Activated CD8-positive, alpha-beta memory T cell treated with anti-CD3 and anti-CD28 coated beads for 36 hours (primary cell): ENCODE data around the gene PGGHG. TPM values are rescaled to one million over a fixed set of nuclear protein-coding genes. Genes with fewer than 3 reads are reported as not detected.
"Not testable (repeated sequence)": the region's sequence is repeated elsewhere in the genome, so short reads cannot be mapped to it uniquely, and the experiment has no call there.

ENCODE experiments used
- CTCF ChIA-PET: fragments of 350-600 bp; sonication (Branson Sonifier 250); formaldehyde crosslinking; loops from one replicate; lab custom pipeline; 2021; ENCODE audit warnings: antibody characterized with exemption; lab: Charles Lee
- POLR2A ChIA-PET: fragments of 350-600 bp; sonication (Branson Sonifier 250); formaldehyde crosslinking; loops from one replicate; lab custom pipeline; 2021; ENCODE audit warnings: antibody characterized with exemption; lab: Charles Lee
- total RNA-seq, 2 experiments: library from RNA; stranded (reverse); gene quantifications; one replicate each; pipeline ENCODE4 v1.2.3, GENCODE V29; 2021

Gene PGGHG
- total RNA-seq, 2 experiments from 2014 or later = 84.3 to 85.2 TPM

GRCh38 chr11:315516-315994, 26.6 kb downstream of the PGGHG start:
- ChIA-PET CTCF (interaction anchor here (1.2 to 2.9 kb wide), 4 partner anchors 10 to 133 kb away, joined by 3 to 11 read pairs (median 7); partner anchors contain the start of gene PSMD13), POLR2A (interaction anchor here (0.9 to 2.5 kb wide), 3 partner anchors 12 to 108 kb away, joined by 3 to 11 read pairs (median 6); partner anchors contain the start of genes BET1L and RIC8A)

DNA sequence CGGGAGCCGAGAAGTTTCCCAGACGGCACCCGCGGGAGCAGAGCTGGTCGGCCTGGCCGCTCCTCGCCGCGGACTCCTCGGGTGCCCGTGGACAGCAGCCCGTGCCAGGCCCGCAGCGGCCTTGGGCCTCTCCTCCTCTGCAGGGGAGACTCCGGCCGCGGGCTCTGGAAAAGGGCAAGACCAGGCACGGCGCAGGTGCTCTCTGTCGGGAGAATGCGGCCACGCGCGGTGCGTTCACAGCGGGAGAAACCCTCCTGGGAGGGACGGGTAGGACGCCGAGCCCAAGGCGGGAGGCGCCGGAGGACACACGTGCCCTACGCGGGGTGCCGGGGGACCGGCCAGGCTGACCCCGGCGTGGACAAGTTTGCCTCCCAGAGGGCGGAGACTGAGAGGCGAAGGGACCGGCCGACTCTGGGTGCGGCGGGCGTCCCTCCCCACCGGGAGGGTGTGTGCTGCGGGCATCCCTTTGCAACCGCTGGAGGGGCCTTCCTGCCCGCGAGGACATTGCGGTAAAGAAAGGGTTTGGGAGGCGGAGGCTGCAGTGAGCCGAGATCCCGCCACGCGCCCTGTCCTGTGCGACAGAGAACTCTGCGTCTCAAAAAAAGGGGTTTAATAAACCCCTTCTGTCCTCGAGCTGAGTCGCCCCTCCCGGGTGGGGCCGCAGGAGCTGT, 27.2 kb downstream of the PGGHG start:
- ChIA-PET CTCF (interaction anchor here (1.2 to 2.9 kb wide), 8 partner anchors 10 to 132 kb away, joined by 3 to 11 read pairs (median 6); partner anchors contain the start of gene PSMD13), POLR2A (interaction anchor here (0.7 to 2.5 kb wide), 5 partner anchors 11 to 109 kb away, joined by 3 to 11 read pairs (median 3); partner anchors contain the start of genes BET1L and RIC8A)

- ChIA-PET CTCF (interaction anchor here (0.7 to 2.9 kb wide), 13 partner anchors 8 to 133 kb away, joined by 3 to 11 read pairs (median 4); partner anchors contain the start of gene PTDSS2), POLR2A (interaction anchor here (0.6 to 2.5 kb wide), 6 partner anchors 8 to 347 kb away, joined by 3 to 11 read pairs (median 3); no protein-coding TSS in a partner anchor)
Observed at GRCh38 chr11:316891-317301, 28.0 kb downstream of the PGGHG start.

- ChIA-PET CTCF (interaction anchor here (0.7 to 2.9 kb wide), 12 partner anchors 9 to 132 kb away, joined by 3 to 11 read pairs (median 4); partner anchors contain the start of gene PTDSS2), POLR2A (interaction anchor here (0.9 to 1.7 kb wide), 2 partner anchors 9 to 50 kb away, joined by 3 to 5 read pairs; no protein-coding TSS in a partner anchor)
Observed at GRCh38 chr11:317668-318404, 28.9 kb downstream of the PGGHG start.

DNA sequence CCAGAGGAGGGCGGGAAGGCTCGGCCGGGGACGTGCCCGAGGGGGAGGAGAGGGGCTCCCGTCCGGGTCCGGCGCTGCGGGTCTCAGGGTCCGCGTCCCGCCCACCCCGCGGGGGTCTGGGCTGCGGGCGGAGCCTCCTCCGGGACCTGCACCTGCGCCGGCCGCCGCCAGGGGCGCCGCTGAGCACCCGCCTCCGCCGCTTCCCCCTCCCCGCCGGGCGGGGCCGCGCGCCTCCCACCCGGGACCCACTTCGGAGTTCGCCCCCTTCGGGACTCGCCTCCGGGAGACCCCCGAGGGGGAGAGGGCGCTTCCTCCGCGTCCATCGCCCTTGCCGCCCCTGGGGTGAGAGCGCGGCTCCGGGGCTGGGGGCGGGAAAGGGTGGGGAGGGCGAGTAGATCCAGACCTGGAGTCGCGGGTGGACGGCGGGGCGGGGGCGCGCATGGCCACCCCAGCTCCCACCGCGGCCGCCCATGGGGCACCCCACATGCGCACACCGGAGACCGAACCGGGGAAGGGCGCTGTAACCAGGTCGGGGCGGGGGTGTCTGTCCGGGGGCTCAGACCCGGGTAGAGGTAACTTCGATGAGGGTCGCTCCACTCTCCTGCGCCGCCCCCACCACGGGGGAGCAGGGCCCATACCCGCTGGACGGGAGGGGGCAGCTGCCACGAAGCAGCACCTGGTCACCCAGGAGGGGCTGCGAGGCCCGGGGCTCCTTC, 29.6 kb downstream of the PGGHG start:
- ChIA-PET CTCF (interaction anchor here (0.6 to 2.9 kb wide), 6 partner anchors 8 to 50 kb away, joined by 3 to 11 read pairs (median 6); no protein-coding TSS in a partner anchor), POLR2A (interaction anchor here (1.6 kb wide), 1 partner anchor 37 kb away, joined by 5 read pairs; no protein-coding TSS in a partner anchor)

DNA sequence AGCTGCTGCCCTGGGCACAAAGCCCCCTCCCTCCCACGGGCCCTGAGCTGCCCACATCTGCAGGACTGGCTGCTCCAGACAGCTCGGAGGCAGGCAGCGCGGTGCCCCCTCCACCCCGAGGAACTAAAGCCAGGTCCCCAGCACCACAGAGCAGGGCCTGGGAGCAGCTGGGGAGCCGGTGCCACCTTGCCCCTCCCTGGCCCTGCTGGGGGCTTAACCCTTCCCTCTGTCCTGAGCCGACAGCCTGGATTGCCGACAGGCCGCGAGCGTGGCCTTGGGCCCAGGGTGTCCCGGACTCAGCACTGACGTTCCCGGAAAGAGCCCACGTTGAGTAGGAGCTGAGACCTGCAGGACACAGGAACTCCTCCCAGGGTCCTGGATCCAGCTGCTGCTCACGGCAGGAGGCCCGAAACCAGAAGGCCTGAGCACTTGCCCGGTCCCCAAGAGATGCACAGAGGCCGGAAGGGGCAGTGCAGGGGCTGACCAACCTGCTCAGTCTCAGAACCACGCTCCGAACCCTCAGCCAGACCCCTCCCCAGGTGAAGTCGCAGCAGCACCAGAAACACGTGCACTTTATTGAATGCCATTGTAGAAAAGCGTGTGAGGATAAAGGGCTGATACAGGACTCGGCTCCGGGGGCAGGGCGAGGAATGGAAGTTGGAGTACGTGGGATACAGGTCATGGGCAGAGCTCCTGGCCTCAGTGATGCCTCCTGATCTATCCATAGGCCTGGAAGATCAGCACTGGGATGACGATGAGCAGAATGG, 30.4 kb downstream of the PGGHG start:
- ChIA-PET POLR2A (interaction anchor here (1.6 kb wide), 1 partner anchor 36 kb away, joined by 5 read pairs; no protein-coding TSS in a partner anchor), CTCF (interaction anchor here (0.6 kb wide), 1 partner anchor 35 kb away, joined by 3 read pairs; no protein-coding TSS in a partner anchor)

DNA sequence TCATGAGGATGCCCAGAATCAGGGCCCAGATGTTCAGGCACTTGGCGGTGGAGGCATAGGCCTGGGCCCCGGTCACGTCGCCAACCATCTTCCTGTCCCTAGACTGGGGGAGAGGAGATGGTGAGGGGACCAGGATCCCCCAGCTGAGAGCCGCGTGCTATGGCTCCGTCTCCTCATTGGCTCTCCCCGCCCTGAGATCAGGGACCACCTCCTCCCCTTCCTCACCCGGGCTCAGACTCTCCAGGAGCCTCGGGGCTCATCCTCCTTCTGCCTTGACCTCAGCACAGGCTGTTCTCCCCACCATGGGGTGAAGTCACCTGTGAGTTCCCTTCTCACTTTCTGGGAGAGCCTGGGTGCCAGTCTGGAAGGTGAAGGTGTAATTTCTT, 31.0 kb downstream of the PGGHG start:
- POLR2A ChIA-PET = interaction anchor here (1.6 kb wide), 1 partner anchor 36 kb away, joined by 5 read pairs; no protein-coding TSS in a partner anchor
- CTCF ChIA-PET = not testable (repeated sequence)

DNA sequence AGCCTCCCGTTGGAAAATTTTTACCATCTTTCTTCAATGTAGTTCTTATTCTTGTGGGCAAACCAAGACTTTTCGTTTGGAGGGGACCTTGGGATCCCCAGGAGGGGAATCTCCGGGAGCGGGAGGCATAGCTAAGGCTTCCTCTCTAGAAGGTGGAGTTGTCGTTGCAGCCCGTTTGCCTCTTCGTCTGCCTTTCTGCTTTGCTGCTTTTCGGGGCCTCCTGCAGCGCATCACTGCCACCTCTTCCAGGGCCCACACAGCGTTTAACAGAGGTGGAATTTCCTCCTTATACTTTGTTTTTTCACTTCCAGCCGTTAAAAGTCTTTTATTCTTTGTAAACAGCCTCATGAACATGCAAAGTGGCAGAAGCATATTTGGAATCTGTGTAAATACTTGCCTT, 35.2 kb downstream of the PGGHG start:
- ChIA-PET CTCF (interaction anchor here (0.6 kb wide), 1 partner anchor 41 kb away, joined by 3 read pairs; no protein-coding TSS in a partner anchor), POLR2A (no interaction called here)

GRCh38 chr11:324593-325517, 35.9 kb downstream of the PGGHG start:
- CTCF ChIA-PET, POLR2A ChIA-PET: not testable (repeated sequence)

DNA sequence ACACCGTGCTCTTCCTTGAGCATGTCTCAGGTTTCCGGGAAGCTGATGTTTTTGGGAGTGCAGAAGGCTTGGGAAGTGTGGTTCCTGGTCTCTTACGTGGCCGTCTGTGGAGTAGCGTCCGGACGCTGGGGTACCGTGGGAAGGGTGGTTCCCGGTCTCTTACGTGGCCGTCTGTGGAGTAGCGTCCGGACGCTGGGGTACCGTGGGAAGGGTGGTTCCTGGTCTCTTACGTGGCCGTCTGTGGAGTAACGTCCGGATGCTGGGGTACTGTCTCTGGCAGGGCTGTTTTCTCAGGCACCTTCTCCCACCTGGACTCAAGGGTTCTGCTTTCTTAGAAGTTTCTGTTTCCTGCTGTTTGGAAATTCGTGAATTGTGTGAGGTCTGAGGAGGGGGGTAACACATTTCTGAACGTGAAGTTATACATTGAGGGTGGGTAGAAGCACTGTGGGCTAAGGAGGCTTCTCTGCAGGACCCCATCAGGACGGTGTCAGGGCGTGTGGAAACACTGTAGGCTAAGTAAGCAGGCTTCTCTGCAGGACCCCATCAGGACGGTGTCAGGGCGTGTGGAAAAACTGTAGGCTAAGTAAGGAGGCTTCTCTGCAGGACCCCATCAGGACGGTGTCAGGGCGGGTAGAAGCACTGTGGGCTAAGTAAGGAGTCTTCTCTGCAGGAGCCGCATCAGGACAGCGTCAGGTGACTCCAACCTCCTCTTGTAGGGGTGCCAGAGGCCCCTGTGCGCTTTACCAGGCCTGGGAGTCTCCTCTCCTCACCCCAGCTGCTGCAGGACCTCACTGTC, 37.1 kb downstream of the PGGHG start:
- ChIA-PET POLR2A (interaction anchor here (1.1 to 1.5 kb wide), 2 partner anchors 9 to 11 kb away, joined by 3 to 6 read pairs; no protein-coding TSS in a partner anchor), CTCF (interaction anchor here (1.6 kb wide), 1 partner anchor 9 kb away, joined by 11 read pairs; no protein-coding TSS in a partner anchor)

DNA sequence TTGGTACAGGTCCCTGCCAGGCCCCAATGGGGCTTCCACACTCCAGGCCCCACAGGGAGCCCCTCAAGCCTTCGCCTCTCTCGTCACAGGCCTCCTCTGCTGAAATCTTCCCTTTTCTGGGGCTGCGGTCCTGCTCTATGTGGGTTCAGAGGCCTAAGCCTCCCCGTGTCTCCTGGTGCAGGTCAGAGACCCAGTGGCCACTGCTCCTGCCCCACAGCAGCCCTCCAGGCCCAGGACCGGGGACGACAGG, 37.6 kb downstream of the PGGHG start:
- ChIA-PET CTCF (interaction anchor here (1.6 kb wide), 1 partner anchor 10 kb away, joined by 11 read pairs; no protein-coding TSS in a partner anchor), POLR2A (interaction anchor here (1.1 to 1.5 kb wide), 2 partner anchors 10 to 12 kb away, joined by 3 to 6 read pairs; no protein-coding TSS in a partner anchor)

- ChIA-PET POLR2A (interaction anchor here (1.1 to 1.5 kb wide), 2 partner anchors 10 to 12 kb away, joined by 3 to 6 read pairs; no protein-coding TSS in a partner anchor), CTCF (interaction anchor here (0.6 to 1.6 kb wide), 3 partner anchors 10 to 28 kb away, joined by 3 to 11 read pairs (median 4); no protein-coding TSS in a partner anchor)
Observed at GRCh38 chr11:326842-327580, 38.1 kb downstream of the PGGHG start.

GRCh38 chr11:327581-327923, 38.6 kb downstream of the PGGHG start:
- CTCF ChIA-PET = interaction anchor here (0.6 to 1.6 kb wide), 3 partner anchors 11 to 28 kb away, joined by 3 to 11 read pairs (median 4); no protein-coding TSS in a partner anchor
- POLR2A ChIA-PET = interaction anchor here (1.1 to 1.5 kb wide), 2 partner anchors 11 to 13 kb away, joined by 3 to 6 read pairs; no protein-coding TSS in a partner anchor

DNA sequence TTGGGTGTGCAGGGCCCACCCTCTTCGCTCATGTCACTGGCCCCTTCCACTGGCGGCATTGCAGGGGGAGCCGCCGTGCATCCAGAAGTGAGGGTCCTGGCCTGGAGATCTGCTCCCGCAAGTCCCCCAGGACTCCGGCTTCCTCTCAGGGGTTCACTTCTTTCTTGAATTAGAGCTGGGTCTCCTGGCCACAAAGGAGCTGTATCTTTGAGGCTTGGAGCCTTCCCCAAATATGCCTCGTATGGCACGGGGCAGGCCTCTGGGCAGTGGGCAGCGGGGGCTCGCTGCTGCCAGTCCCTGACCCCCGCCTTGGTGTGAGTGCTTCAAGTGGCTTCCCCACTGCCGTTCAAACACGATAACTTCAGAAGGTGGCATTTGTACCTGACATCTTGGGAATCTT, 39.1 kb downstream of the PGGHG start:
- CTCF ChIA-PET = interaction anchor here (0.6 to 1.6 kb wide), 3 partner anchors 11 to 27 kb away, joined by 3 to 11 read pairs (median 4); no protein-coding TSS in a partner anchor
- POLR2A ChIA-PET = interaction anchor here (1.5 kb wide), 1 partner anchor 13 kb away, joined by 6 read pairs; no protein-coding TSS in a partner anchor
